Heart right ventricle (tissue), 16 donors: ENCODE measurements around the gene OTC. TPM values are rescaled to one million over a fixed set of nuclear protein-coding genes. Genes with fewer than 3 reads are reported as not detected.
A peak's percentile ranks its signal among the peaks of the same experiment; 100 is the strongest.

Experiments
- ATAC-seq, 8 donors: fragments of 200-7000 bp; cut with Tn5 transposase; one replicate each; pipeline ENCODE4 v1.9.1; 2020; ENCODE audit warnings: mild to moderate bottlenecking in 8 of 8, moderate library complexity in 8 of 8, moderate number of reproducible peaks in 1 of 8
- DNase-seq, 2 donors: peaks; one replicate each; pipeline ENCODE4 v3.0.0-alpha.2; 2020
- H3K27ac ChIP-seq, 10 donors: fragments of 200-600 bp; sonication (generic) in 2 of 10; one replicate each; pipeline versions ENCODE4 v1.5.0 to v1.8.0; 2020 to 2022; ENCODE audit warnings: mild to moderate bottlenecking in 3 of 10
- H3K27me3 ChIP-seq, 7 donors: fragments of 200-600 bp; one replicate each; pipeline ENCODE4 v1.8.0; 2021 to 2022; ENCODE audit warnings: mild to moderate bottlenecking in 2 of 7
- H3K36me3 ChIP-seq, 9 donors: fragments of 200-600 bp; sonication (generic) in 1 of 9; one replicate each; pipeline versions ENCODE4 v1.5.0 to v1.8.0; 2020 to 2022; ENCODE audit warnings: mild to moderate bottlenecking in 2 of 9
- H3K4me1 ChIP-seq, 9 donors: fragments of 200-600 bp; sonication (generic) in 1 of 9; one replicate each; pipeline versions ENCODE4 v1.5.0 to v1.8.0; 2020 to 2022; ENCODE audit warnings: mild to moderate bottlenecking in 4 of 9
- H3K4me3 ChIP-seq, 10 donors: fragments of 200-600 bp; sonication (generic) in 2 of 10; one replicate each; pipeline versions ENCODE4 v1.5.0 to v1.8.0; 2020 to 2022; ENCODE audit warnings: mild to moderate bottlenecking in 7 of 10, moderate library complexity in 2 of 10
- H3K9me3 ChIP-seq, 11 donors: fragments of 200-600 bp in 10 of 11; sonication (generic) in 2 of 11; one replicate each; pipeline versions ENCODE4 v1.5.0 to v1.8.0; 2013 to 2022; ENCODE audit warnings: mild to moderate bottlenecking in 2 of 11, control low read depth in 1 of 11, moderate library complexity in 1 of 11
- CTCF ChIP-seq, 9 donors: fragments of 200-600 bp; sonication (generic) in 2 of 9; IDR thresholded peaks; one replicate each; pipeline versions ENCODE4 v1.5.0 to v1.8.0; 2021 to 2022; ENCODE audit warnings: antibody characterized with exemption in 9 of 9, mild to moderate bottlenecking in 5 of 9, moderate library complexity in 1 of 9
- WGBS, 2 donors: extraction: QIAGEN DNeasy Blood & Tissue Kit; methylation state at CpG; one replicate each; pipeline ENCODE4 v1.1.7; 2013; ENCODE audit warnings: inconsistent platforms in 1 of 2; 5-methylcytosine and 5-hydroxymethylcytosine counted together
- intact Hi-C, 10 donors: fragments of 100-400 bp; cut with DNase I; formaldehyde crosslinking; loops; one replicate each; pipeline versions ENCODE4 v1.11.1 to v1.14.2; 2022
- polyA plus RNA-seq, 2 donors: library from polyadenylated mRNA; stranded (reverse); fragments of 200-250 nt; gene quantifications; one replicate each; pipeline ENCODE4 v1.2.3, GENCODE V29; 2013
- total RNA-seq, 10 donors: library from RNA; stranded (reverse); fragmentation: NEBNext Ultra II Directional in 3 of 10; extraction: Animal tissue kit (Norgen Biotek cat#: 25700) in 3 of 10; gene quantifications; one replicate each; pipeline versions ENCODE4 v1.2.1 to v1.2.4, GENCODE V29; 2021 to 2023
- donor health status: Arrhythmogenic right ventricular cardiomyopathy.
- donor health status: ischemic (EF 13 %, LVEDD 7.1; RV severe dilation, severe dysfunction).
- donor health status: healthy with polysubstance abuse.
- donor health status: DM: no; HTN: yes; CAD: no.
- donor health status: DM: no; HTN: no; CAD: no.
- donor health status: ischemic (EF 25% LVEDD 6.9; RV normal size, moderate dysfunction).
- donor health status: ischemic (EF 25% LVEDD 5.7; RV mildly dilated, moderate dysfunction).
- donor health status: healthy.
- donor health status: DM: yes; HTN: yes; CAD: no.
- donor health status: Ischemic cardiomyopathy.
- donor health status: ischemic (EF 35%, LVEDD 5.7; RV mildly dilated, moderate dysfunction).
- donor health status: nonischemic (EF 11% LVEDD 7.7; RV severe dilation, severe dysfunction).
- donor health status: DM: yes; HTN: yes; CAD: no.
- donor health status: PGD.
- donor health status: ischemic (EF 29% LVEDD 5.4; RV normal size, mild dysfunction).
- donor health status: nonischemic (EF 23%, LVEDD 6.1; RV moderate dilation, normal function).

The OTC gene
- total and polyA plus RNA-seq, 12 donors: 0.20 to 0.38 TPM; not detected in 10

DNA sequence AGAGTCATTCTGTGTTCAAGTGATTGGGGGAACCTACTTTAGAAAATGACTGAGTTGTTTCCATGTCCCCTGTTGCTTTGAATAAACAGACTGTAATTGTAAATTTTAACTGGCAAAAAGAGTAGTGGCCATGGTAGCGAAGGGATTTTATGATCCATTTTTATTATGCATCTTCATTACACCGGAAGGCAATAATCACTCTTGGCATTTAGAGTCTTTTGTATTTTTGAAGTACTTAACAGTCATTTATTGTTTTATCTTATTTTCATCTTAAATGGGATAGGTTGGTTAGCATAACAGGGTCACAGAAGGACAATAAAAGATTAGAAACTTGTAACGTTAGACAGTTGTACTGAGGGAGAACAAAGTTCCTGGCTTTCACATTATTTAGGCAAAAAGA lies 11.0 kb upstream of the OTC start:
- WGBS, 2 donors: 82 to 87% methylated on average over 3 of the region's 3 CpGs
- DNase-seq: no peak
- intact Hi-C loops: no loop called here

DNA sequence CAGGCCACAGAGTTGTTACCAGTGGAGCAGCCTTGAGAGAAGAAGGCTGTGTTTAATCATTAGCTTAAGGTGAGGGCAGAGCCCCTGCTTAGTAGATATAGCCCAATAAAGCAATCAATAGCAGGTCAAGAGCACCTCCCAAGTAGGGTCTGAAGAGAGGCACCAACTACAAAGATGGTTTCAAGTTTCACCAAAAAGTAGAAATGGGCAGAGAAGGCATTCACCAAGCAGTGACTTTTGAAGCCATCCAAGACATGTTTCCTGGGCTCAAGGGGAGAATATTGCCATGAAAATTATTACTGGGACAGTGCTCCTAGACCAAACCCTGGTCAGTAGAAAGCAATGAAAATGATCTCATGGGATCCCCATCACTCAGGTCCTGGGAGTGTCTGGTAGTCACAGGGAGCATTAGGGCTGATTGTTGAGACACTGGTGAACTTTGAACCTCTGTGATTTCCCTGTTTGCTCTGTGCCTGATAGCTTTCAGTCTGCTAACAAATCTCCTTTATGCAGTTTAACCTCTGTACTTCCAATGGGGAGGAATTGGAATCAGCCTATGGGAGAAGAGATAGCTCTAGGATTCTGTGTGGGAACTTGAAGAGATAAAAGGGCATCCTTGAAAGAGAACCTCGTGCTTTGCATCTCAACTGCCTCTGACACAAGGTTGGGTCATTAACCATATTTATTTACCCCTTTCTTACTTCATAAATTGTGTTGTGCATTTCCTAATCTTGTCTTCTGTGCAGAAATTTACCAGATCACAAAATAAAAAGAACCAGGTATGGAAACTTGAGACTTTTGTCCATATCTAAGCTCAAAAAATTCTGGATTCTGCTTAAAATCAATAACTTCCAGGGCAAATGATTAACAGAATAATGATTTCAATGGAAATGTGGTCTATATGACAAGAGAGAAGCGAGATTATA lies 9.3 kb upstream of the OTC start:
- Histone ChIP-seq H3K4me1 (peaks cover 0 to 14% (median 0%) of the 10 kb centered on the region in 9 donors), H3K9me3 (no peaks in the 10 kb centered on the region), H3K4me3 (no peak overlapping the region), H3K36me3 (no peaks in the 10 kb centered on the region), H3K27ac (no peak overlapping the region), H3K27me3 (peaks cover 0 to 39% (median 0%) of the 10 kb centered on the region in 7 donors)
- intact Hi-C loops: no loop called here
- 75 to 76% methylated on average over 2 of the region's 2 CpGs for WGBS, 2 donors
- no peak for DNase-seq
- TF ChIP-seq CTCF (IDR thresholded peaks at IDR 0.05): no peak
- ATAC-seq: no peak

More for the DNA sequence above, 11.0 kb upstream of the OTC start:
- peaks cover 0 to 3% (median 0%) of the 10 kb centered on the region in 9 donors for H3K4me1 ChIP-seq
- no peak for TF ChIP-seq CTCF (IDR thresholded peaks at IDR 0.05)
- no peak overlapping the region for H3K27ac ChIP-seq
- no peak overlapping the region for H3K4me3 ChIP-seq
- H3K27me3 ChIP-seq: peaks cover 0 to 39% (median 0%) of the 10 kb centered on the region in 7 donors
- no peaks in the 10 kb centered on the region for H3K9me3 ChIP-seq
- ATAC-seq: no peak
- no peaks in the 10 kb centered on the region for H3K36me3 ChIP-seq

DNA sequence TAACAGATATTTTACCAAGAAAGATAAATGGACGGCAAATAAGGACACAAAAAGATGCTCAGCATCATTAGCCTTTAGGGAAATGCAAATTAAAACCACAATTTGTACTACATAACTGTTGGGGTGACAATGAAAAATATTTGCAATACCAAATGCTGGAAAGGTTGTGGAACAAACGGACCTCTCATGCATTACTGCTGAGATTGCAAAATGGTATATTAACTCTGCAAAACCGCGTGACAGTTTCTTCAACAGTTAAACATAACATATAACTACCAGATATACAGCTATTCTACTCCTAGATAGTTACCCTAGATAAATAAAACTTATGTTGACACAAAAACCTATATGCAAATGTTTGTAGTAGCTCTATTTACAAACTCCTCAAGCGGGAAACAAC lies 6.3 kb upstream of the OTC start:
- ATAC-seq (no peak), DNase-seq (no peak)
- H3K27me3 ChIP-seq: peaks cover 0 to 48% (median 0%) of the 10 kb centered on the region in 7 donors
- whole genome bisulfite sequencing, 2 donors: 57 to 89% methylated on average over 5 of the region's 5 CpGs
- H3K27ac ChIP-seq: no peak overlapping the region
- no peaks in the 10 kb centered on the region for H3K9me3 ChIP-seq
- H3K4me1 ChIP-seq: peaks cover 0 to 14% (median 0%) of the 10 kb centered on the region in 9 donors
- TF ChIP-seq CTCF (IDR thresholded peaks at IDR 0.05): no peak
- intact Hi-C loops: no loop called here
- no peaks in the 10 kb centered on the region for H3K36me3 ChIP-seq
- H3K4me3 ChIP-seq: no peak overlapping the region

DNA sequence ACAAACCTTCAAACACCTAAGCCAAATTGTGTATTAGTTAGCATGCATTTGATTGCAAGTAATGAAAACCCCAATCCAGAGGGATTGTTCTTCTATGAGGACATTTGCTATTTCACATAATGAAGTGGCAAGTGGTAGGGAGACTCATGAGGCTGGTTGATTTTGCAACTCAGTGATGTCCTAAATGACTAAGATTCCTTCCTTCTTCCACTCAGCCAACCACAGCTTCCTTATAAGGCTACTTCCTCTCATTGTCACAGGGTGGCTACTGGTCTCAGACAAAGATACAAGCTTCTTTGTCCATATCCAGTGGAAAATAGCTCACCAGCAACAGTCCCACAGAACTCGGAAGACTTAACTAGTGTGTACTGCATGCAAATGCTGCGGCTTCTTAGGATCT lies 5.3 kb upstream of the OTC start:
- peak in 6 of 8 donors; percentile 42 to 80 (median 65) for ATAC-seq
- DNase-seq: peak in 1 of 2 donors; percentile 7
- H3K4me1 ChIP-seq: peaks cover 0 to 14% (median 0%) of the 10 kb centered on the region in 9 donors
- TF ChIP-seq CTCF (IDR thresholded peaks at IDR 0.05): no peak
- no peak overlapping the region for H3K4me3 ChIP-seq
- 53 to 67% methylated on average over 2 of the region's 2 CpGs for WGBS, 2 donors
- H3K27ac ChIP-seq: peak overlapping the region in 1 of 10 donors; percentile 16
- H3K27me3 ChIP-seq: peaks cover 0 to 51% (median 0%) of the 10 kb centered on the region in 7 donors
- intact Hi-C loops: no loop called here
- H3K36me3 ChIP-seq: no peaks in the 10 kb centered on the region
- no peaks in the 10 kb centered on the region for H3K9me3 ChIP-seq
